Measurements from ENCODE around the gene MYL5.

MYL5 gene

DNA sequence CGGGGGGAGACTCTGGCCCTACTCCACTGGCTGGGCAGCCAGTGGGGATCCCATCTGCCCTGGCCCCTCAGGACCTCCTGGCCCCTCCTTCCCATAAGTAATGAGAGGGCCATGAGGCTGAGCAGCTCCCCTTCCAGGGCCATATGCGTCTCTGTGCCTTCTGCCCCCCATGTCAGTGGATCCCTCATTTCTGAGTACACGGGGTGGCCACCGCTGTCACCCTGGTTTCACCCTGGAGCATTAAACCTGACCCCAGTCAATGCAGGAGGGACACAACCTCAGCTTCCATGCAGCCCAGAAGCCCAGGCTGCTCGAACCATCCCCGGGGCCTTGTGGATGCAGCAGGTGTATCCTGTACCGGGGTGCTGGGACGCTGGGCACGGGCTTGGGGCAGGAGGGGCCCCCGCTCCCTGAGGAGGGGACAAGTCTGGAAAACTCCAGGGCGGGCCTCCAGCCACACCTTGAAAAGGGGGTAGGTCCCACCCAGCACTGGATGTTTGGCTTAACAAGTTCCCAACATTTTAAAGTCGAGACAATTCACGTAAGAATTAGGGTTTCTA lies 24.5 kb upstream of the MYL5 start:
- TF ChIP-seq, protein P1, sequence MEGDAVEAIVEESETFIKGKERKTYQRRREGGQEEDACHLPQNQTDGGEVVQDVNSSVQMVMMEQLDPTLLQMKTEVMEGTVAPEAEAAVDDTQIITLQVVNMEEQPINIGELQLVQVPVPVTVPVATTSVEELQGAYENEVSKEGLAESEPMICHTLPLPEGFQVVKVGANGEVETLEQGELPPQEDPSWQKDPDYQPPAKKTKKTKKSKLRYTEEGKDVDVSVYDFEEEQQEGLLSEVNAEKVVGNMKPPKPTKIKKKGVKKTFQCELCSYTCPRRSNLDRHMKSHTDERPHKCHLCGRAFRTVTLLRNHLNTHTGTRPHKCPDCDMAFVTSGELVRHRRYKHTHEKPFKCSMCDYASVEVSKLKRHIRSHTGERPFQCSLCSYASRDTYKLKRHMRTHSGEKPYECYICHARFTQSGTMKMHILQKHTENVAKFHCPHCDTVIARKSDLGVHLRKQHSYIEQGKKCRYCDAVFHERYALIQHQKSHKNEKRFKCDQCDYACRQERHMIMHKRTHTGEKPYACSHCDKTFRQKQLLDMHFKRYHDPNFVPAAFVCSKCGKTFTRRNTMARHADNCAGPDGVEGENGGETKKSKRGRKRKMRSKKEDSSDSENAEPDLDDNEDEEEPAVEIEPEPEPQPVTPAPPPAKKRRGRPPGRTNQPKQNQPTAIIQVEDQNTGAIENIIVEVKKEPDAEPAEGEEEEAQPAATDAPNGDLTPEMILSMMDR (IDR thresholded peaks at IDR 0.05; ENCODE audit: low read depth, low read length): no peak
- no peak overlapping the region for H3K4me3 ChIP-seq (ENCODE audit: low read depth, low read length)
- no peak for DNase-seq (ENCODE audit: low read depth, low spot score)
- in situ Hi-C loops (cut with HindIII; ENCODE audit: low sequenced_read_pairs): no loop called here

DNA sequence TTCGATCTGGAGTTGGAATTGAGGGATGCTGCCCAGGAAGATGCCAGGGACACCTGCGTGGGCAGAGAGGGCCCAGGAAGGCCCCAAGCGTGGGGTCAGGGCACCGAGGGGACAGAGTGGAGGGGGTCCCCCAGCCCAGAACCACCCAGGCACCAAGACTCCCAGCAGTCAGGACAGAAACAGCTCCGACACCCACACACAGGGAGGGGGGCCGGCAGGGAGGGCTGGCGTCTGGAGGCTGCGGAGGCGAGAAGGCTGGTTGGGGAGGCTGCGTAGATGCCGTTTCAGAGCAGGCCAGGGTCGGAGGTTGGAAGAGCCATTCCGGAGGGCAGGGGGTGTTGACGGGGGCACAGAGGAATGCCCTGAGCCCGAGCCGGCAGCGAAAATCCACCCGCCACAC lies 23.9 kb upstream of the MYL5 start:
- TF ChIP-seq, protein P1 (IDR thresholded peaks at IDR 0.05; ENCODE audit: low read depth, low read length): no peak
- no peak for DNase-seq (ENCODE audit: low read depth, low spot score)
- no peak overlapping the region for H3K4me3 ChIP-seq (ENCODE audit: low read depth, low read length)
- in situ Hi-C loops (cut with HindIII; ENCODE audit: low sequenced_read_pairs): no loop called here

DNA sequence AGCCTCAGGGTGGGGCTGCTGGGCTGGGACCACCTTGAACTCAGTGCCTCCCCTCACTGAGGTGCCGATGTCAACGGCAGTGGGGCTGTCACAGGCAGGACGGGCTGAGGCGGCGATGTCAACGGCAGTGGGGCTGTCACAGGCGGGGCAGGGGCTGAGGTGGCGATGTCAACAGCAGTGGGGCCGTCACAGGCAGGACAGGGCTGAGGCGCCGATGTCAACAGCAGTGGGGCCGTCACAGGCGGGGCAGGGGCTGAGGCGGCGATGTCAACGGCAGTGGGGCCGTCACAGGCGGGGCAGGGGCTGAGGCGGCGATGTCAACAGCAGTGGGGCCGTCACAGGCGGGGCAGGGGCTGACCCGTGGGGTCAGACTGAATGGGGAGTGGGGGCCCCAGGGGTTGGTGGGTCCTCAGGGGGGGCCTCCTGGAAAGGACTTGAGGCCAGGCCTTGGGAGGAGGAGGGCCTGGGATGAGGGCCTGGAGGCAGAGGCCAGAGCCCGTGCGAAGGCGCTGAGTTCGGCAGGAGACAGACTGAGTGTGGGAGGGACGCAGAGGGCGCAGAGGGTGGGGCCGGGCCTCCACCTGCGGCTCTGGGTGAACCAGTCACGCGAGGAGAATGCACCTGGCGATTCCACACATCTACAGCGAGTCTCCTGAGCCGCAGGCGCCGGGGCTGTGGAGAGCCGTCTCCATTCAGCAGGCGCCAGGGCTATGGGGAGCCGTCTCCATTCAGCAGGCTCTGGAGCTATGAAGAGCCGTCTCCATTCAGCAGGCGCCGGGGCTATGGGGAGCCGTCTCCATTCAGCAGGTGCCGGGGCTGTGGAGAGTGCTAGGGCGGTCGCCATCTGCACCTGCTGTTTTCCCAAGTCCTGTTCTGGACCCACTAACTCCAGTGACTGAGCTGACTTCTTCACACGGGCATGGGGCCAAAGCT lies 23.1 kb upstream of the MYL5 start:
- no peak for DNase-seq (ENCODE audit: low read depth, low spot score)
- TF ChIP-seq, protein P1 (IDR thresholded peaks at IDR 0.05; ENCODE audit: low read depth, low read length): no peak
- in situ Hi-C loops (cut with HindIII; ENCODE audit: low sequenced_read_pairs): no loop called here
- no peak overlapping the region for H3K4me3 ChIP-seq (ENCODE audit: low read depth, low read length)

DNA sequence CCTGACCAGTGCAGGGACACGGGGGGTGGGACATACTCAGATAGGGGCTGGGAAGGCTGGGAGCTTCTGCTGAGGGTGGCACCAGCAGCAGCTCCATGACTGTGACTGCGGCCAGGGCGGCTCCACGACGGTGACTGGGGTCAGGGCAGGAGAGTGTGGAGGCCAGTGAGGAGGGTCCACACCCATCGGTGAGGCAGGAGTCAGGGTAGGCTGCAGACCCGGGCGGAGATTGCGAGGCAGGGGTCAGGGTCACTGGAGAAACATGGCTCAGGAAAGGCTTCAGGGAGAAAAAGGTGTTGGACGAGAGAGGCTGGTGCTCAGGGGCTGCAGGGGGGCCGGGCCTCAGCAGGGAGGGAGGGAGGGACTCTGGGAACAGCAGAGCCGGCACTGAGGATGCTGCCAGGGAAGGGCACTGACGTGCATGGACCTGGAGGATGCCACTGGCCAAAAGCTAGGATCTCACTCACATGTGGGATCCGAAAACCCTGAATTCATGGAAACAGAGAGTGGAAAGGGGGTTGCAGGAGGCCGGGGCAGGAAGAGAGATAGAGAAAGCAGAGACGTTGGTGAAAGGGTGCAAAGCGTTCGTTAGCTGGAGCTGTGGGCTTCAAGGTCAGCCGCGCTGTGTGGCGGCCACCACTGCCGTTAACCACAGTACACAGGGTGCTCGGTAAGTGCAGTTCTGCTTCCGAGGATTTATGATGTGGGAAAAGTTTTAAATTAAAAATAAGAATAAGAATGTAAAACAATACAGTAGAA lies 22.3 kb upstream of the MYL5 start:
- DNase-seq (ENCODE audit: low read depth, low spot score): no peak
- H3K4me3 ChIP-seq (ENCODE audit: low read depth, low read length): no peak overlapping the region
- in situ Hi-C loops (cut with HindIII; ENCODE audit: low sequenced_read_pairs): no loop called here
- TF ChIP-seq, protein P1 (IDR thresholded peaks at IDR 0.05; ENCODE audit: low read depth, low read length): no peak

DNA sequence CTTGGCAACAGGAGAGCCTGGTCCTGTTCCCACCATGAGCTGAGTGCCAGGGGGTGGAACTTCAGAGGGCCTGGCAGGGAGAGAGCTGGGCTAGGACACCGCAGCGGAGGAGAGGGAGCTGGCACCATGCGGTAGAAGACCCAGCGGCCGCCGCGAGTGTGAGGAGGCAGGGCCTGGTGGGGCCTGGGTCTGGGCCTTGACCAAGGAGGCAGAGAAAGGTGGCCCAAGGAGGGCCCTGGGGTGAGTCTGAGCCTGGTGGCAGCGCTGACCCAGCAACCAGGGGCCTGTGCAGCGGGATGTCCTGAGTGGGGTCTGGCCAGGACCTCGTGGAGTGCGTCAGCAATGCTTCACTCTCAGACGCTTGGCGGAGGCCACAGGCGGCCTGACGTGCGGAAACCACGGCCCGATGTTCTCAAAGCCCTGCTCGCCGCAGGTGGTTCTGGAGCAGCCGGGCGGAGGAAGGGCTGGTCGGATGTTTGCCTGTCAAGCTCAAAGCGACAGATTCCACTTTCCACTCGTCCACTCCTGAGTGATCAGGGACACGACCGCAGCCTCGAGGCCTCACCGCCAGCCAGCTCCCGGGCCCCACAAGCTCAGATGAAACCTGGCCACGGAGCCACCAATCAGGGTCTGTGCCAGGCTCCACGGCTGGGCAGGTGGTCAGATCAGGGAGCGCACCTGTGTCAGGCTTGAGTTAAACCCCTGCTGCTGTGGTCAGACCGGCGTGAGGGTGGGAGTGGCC lies 21.1 kb upstream of the MYL5 start:
- DNase-seq (ENCODE audit: low read depth, low spot score): no peak
- in situ Hi-C loops (cut with HindIII; ENCODE audit: low sequenced_read_pairs): no loop called here
- H3K4me3 ChIP-seq (ENCODE audit: low read depth, low read length): no peak overlapping the region
- TF ChIP-seq, protein P1 (IDR thresholded peaks at IDR 0.05; ENCODE audit: low read depth, low read length): no peak
